Neural cell (in vitro differentiated cells): Measurements from ENCODE around the gene SERPINB10. TPM values are rescaled to one million over a fixed set of nuclear protein-coding genes. Genes with fewer than 3 reads are reported as not detected.

Experiments
- H2AFZ ChIP-seq: fragments of 200-600, 300-800 bp; sonication (generic), shearing (Covaris generic); 2 replicates; pipeline ENCODE4 v1.6.0; 2014; ENCODE audit warnings: low read depth, mild to moderate bottlenecking, antibody characterized with exemption, low read length, moderate library complexity
- H3F3A ChIP-seq: fragments of 200-600 bp; shearing (Covaris generic); 2 replicates; pipeline ENCODE4 v1.6.1; 2016; ENCODE audit warnings: mild to moderate bottlenecking, moderate library complexity, mixed read lengths, antibody characterized with exemption, low read length; ENCODE audit not compliant: insufficient read depth, poor library complexity, severe bottlenecking
- H3K27ac ChIP-seq: fragments of 200-600, 300-800 bp; sonication (generic), shearing (Covaris generic); 2 replicates; pipeline ENCODE4 v1.5.1; 2014; ENCODE audit warnings: mild to moderate bottlenecking, low read length, moderate library complexity
- H3K27me3 ChIP-seq: fragments of 300-800, 200-600 bp; sonication (generic), shearing (Covaris generic); 2 replicates; pipeline ENCODE4 v1.6.0; 2014; ENCODE audit warnings: mild to moderate bottlenecking, low read depth, low read length, moderate library complexity; ENCODE audit not compliant: insufficient read depth
- H3K36me3 ChIP-seq: fragments of 300-800, 200-600 bp; sonication (generic), shearing (Covaris generic); 2 replicates; pipeline ENCODE4 v1.5.1; 2014; ENCODE audit warnings: mild to moderate bottlenecking, antibody characterized with exemption, low read length, moderate library complexity; ENCODE audit not compliant: insufficient read depth
- H3K4me2 ChIP-seq: fragments of 300-800, 200-600 bp; sonication (generic), shearing (Covaris generic); 2 replicates; pipeline ENCODE4 v1.6.0; 2014; ENCODE audit warnings: mild to moderate bottlenecking, low read length
- H3K4me3 ChIP-seq: fragments of 300-800, 200-600 bp; sonication (generic), shearing (Covaris generic); 2 replicates; pipeline ENCODE4 v1.5.1; 2014; ENCODE audit warnings: mild to moderate bottlenecking, low read length, moderate library complexity
- H3K79me2 ChIP-seq: fragments of 200-600 bp; shearing (Covaris generic); replicated peaks from 2 replicates; pipeline ENCODE4 v1.6.0; 2014; ENCODE audit warnings: mild to moderate bottlenecking, low read length, moderate library complexity; ENCODE audit not compliant: insufficient read depth
- H3K9ac ChIP-seq: fragments of 300-800, 200-600 bp; sonication (generic), shearing (Covaris generic); 2 replicates; pipeline ENCODE4 v1.6.1; 2016; ENCODE audit warnings: mild to moderate bottlenecking, low read length, mixed read lengths
- H3K9me2 ChIP-seq: fragments of 200-600 bp; shearing (Covaris generic); 2 replicates; pipeline ENCODE4 v1.6.1; 2016; ENCODE audit warnings: mild to moderate bottlenecking, low read length, mixed read lengths; ENCODE audit not compliant: insufficient read depth
- H3K9me3 ChIP-seq: fragments of 200-600, 300-800 bp; sonication (generic), shearing (Covaris generic); 2 replicates; pipeline ENCODE4 v1.6.1; 2016; ENCODE audit warnings: mild to moderate bottlenecking, mixed run types, low read length, moderate library complexity, mixed read lengths
- H4K20me1 ChIP-seq: fragments of 200-600 bp; shearing (Covaris generic); 2 replicates; pipeline ENCODE4 v1.6.1; 2016; ENCODE audit warnings: mild to moderate bottlenecking, mixed run types; ENCODE audit not compliant: insufficient read depth
- EP300 ChIP-seq: fragments of 450-650 bp; conservative IDR thresholded peaks from 2 replicates; pipeline ENCODE4 v1.6.1; 2014; ENCODE audit warnings: antibody characterized with exemption, mild to moderate bottlenecking, moderate library complexity; ENCODE audit not compliant: poor library complexity, severe bottlenecking
- EZH2 ChIP-seq: fragments of 200-600, 300-800 bp; shearing (Covaris generic), sonication (generic); IDR thresholded peaks from 2 replicates; pipeline ENCODE4 v1.6.1; 2014; ENCODE audit warnings: antibody characterized with exemption, low read length, borderline replicate concordance, mild to moderate bottlenecking; ENCODE audit not compliant: insufficient read depth, poor library complexity, severe bottlenecking
- MXI1 ChIP-seq: fragments of 450-650 bp; conservative IDR thresholded peaks from 2 replicates; pipeline ENCODE4 v1.6.1; 2014; ENCODE audit warnings: antibody characterized with exemption, mild to moderate bottlenecking; ENCODE audit not compliant: poor library complexity, severe bottlenecking
- POLR2AphosphoS5 ChIP-seq: IDR thresholded peaks from 2 replicates; pipeline ENCODE4 v1.6.1; 2012
- RAD21 ChIP-seq: fragments of 450-650 bp; conservative IDR thresholded peaks from 2 replicates; pipeline ENCODE4 v1.6.1; 2014; ENCODE audit warnings: antibody characterized with exemption, mild to moderate bottlenecking, moderate library complexity
- REST ChIP-seq: IDR thresholded peaks from 2 replicates; pipeline ENCODE4 v1.6.1; 2012; ENCODE audit warnings: borderline replicate concordance
- SMC3 ChIP-seq: fragments of 450-650 bp; conservative IDR thresholded peaks from 2 replicates; pipeline ENCODE4 v1.6.1; 2014; ENCODE audit warnings: antibody characterized with exemption, mild to moderate bottlenecking, moderate library complexity; ENCODE audit not compliant: poor library complexity
- TAF1 ChIP-seq: IDR thresholded peaks from 2 replicates; pipeline ENCODE4 v1.6.1; 2012; ENCODE audit warnings: low read depth
- polyA plus RNA-seq: library from polyadenylated mRNA; depleted of rRNA; stranded (reverse); fragments of >200 nt; gene quantifications from 2 replicates; pipeline ENCODE4 v1.2.3, GENCODE V29; 2014
- TF ChIP-seq, protein P1 (sequence below): fragments of 450-650 bp; IDR thresholded peaks from 2 replicates; pipeline ENCODE4 v1.5.1; 2014; ENCODE audit warnings: antibody characterized with exemption, mild to moderate bottlenecking, moderate library complexity; ENCODE audit not compliant: poor library complexity, severe bottlenecking

Gene SERPINB10
- polyA plus RNA-seq, 1 donor from 2014 or later, result not detected

- Histone ChIP-seq H3K4me3 (no peak overlapping the region), H3K27me3 (no peaks in the 10 kb centered on the region), H3K36me3 (no peaks in the 10 kb centered on the region), H4K20me1 (no peaks in the 10 kb centered on the region), H2AFZ (no peak overlapping the region), H3K79me2 (no peaks in the 10 kb centered on the region), H3K9ac (no peak overlapping the region), H3K9me2 (no peaks in the 10 kb centered on the region), H3K27ac (no peak overlapping the region), H3K9me3 (no peaks in the 10 kb centered on the region), H3K4me2 (no peak overlapping the region), H3F3A (no peaks in the 10 kb centered on the region)
- TF ChIP-seq REST (no peak), EP300 (no peak), EZH2 (no peak), RAD21 (no peak), TAF1 (no peak), POLR2AphosphoS5 (no peak), SMC3 (no peak), MXI1 (no peak)
- TF ChIP-seq, protein P1, sequence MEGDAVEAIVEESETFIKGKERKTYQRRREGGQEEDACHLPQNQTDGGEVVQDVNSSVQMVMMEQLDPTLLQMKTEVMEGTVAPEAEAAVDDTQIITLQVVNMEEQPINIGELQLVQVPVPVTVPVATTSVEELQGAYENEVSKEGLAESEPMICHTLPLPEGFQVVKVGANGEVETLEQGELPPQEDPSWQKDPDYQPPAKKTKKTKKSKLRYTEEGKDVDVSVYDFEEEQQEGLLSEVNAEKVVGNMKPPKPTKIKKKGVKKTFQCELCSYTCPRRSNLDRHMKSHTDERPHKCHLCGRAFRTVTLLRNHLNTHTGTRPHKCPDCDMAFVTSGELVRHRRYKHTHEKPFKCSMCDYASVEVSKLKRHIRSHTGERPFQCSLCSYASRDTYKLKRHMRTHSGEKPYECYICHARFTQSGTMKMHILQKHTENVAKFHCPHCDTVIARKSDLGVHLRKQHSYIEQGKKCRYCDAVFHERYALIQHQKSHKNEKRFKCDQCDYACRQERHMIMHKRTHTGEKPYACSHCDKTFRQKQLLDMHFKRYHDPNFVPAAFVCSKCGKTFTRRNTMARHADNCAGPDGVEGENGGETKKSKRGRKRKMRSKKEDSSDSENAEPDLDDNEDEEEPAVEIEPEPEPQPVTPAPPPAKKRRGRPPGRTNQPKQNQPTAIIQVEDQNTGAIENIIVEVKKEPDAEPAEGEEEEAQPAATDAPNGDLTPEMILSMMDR, result no peak
These were observed 38.4 kb upstream of the SERPINB10 start for GRCh38 chr18:63869374-63869773.

DNA sequence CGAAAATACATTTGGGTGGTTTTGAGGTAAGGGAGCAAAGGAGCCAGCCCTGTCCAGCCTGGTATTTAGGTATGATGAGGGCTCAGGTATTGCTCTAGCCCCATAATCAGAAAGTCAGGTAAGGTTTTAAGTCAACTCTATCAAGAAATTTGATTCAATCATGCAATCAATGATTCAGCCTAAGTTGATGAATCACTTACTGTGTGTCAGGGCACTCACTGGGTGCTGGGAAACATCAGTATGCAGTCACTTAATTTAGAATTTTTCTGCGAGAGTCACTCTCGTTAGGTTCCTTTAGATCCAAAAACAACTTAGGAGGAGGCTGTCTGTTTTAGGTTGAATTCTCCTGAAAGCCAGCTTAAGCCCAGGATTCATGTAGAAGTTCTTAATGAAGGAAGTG is 37.9 kb upstream of the SERPINB10 start:
- Histone ChIP-seq H3K27me3 (no peaks in the 10 kb centered on the region), H3K4me2 (no peak overlapping the region), H3K79me2 (no peaks in the 10 kb centered on the region), H3K27ac (no peak overlapping the region), H4K20me1 (no peaks in the 10 kb centered on the region), H3K9me3 (no peaks in the 10 kb centered on the region), H3K4me3 (no peak overlapping the region), H3K36me3 (no peaks in the 10 kb centered on the region), H3K9me2 (no peaks in the 10 kb centered on the region), H3F3A (no peaks in the 10 kb centered on the region), H3K9ac (no peak overlapping the region), H2AFZ (no peak overlapping the region)
- TF ChIP-seq RAD21 (no peak), MXI1 (no peak), SMC3 (no peak), REST (no peak), TAF1 (no peak), EZH2 (no peak), POLR2AphosphoS5 (no peak), EP300 (no peak)
- TF ChIP-seq, protein P1, result no peak
